ENCODE data around the gene HHLA2. TPM values are rescaled to one million over a fixed set of nuclear protein-coding genes. Genes with fewer than 3 reads are reported as not detected.

HHLA2 gene
- total and polyA plus RNA-seq, 5 donors from 2014 or later: 0.74 TPM; not detected in 4

DNA sequence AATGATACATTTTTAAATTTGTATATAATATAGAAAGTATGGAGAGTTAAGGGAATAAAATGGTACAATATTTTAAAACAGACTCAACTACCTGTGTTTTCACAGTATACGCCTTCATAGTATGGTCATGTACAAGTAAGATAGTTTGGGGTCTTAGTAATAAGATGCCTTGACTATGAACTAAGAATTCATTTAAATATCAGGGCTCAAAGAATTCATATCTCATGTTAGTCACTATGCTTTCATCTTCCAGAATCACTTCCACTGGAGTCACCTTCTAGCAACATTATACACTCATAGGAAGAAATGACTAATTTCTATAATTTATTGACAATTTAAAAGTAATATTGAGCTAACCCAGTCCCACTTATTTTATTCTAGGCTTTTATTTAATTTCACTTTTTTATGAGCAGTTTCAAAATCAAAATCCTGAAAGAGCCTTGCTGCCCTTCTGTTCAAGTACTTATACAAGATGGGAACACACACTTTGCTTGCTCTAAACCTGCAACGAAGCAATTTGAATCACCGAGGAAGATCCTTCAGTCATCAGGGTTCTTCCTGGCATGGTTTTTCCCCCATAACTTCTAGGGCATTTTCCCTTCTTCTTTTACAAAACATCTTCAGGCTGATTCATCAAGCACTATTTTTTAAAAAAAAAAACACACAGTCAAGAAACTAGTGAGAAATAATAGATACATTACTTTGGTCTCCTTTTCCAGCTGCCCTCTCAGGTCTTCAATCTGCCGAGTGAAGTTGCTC lies 119.9 kb downstream of the HHLA2 start:
- Histone ChIP-seq H3K27ac (ENCODE audit: insufficient read depth, low read length, poor library complexity, severe bottlenecking) (no peak overlapping the region), H3K27me3 (ENCODE audit: control insufficient read depth, insufficient read depth, low read length) (peaks cover 2% of the 10 kb centered on the region), H3K36me3 (ENCODE audit: control insufficient read depth, insufficient read depth, low read length) (no peaks in the 10 kb centered on the region), H3K9me3 (ENCODE audit: control insufficient read depth in 2 of 2, low read length in 2 of 2) (no peaks in the 10 kb centered on the region), H3K4me3 (ENCODE audit: low read depth, low read length) (no peak overlapping the region), H3K4me1 (ENCODE audit: control insufficient read depth, insufficient read depth, low read length, poor library complexity, severe bottlenecking) (no peaks in the 10 kb centered on the region)
- no peaks in the 10 kb centered on the region for H3K36me3 Mint-ChIP-seq
- DNase-seq (no peak), ATAC-seq (ENCODE audit: low read depth in 2 of 2) (no peak)
- no peaks in the 10 kb centered on the region for H3K4me1 Mint-ChIP-seq
- H3K27me3 Mint-ChIP-seq: peaks cover 22% of the 10 kb centered on the region
- H3K4me3 Mint-ChIP-seq: no peak overlapping the region
- H3K27ac Mint-ChIP-seq: no peak overlapping the region
- peaks cover 0 to 4% (median 0%) of the 10 kb centered on the region in 7 donors for H3K9me3 Mint-ChIP-seq

DNA sequence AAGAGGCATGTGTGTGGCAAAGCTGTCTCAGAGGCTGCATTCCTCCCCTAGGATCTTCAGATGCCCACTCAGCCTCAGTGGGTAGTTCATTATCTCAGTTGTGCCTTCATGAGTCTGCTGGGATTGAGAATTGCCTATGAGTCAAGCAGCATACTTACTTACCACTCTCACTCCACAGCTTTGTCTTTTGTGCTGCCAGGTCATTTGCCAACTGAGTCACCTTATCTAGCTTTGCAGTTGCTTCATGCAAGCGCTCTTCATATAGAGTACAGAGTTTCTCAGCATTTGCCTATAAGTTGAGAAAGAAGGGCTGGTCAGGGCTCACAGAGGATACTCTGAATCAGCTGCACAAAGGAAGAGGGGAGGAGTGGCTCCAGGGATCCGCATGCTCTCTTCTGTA lies 124.6 kb downstream of the HHLA2 start:
- Mint-ChIP-seq H3K9me3 (peaks cover 0 to 4% (median 0%) of the 10 kb centered on the region in 7 donors), H3K4me1 (no peaks in the 10 kb centered on the region), H3K27ac (no peak overlapping the region), H3K36me3 (no peaks in the 10 kb centered on the region), H3K27me3 (peaks cover 25% of the 10 kb centered on the region), H3K4me3 (no peak overlapping the region)
- Histone ChIP-seq H3K27ac (ENCODE audit: insufficient read depth, low read length, poor library complexity, severe bottlenecking) (no peak overlapping the region), H3K4me1 (ENCODE audit: control insufficient read depth, insufficient read depth, low read length, poor library complexity, severe bottlenecking) (no peaks in the 10 kb centered on the region), H3K27me3 (ENCODE audit: control insufficient read depth, insufficient read depth, low read length) (peaks cover 2% of the 10 kb centered on the region), H3K36me3 (ENCODE audit: control insufficient read depth, insufficient read depth, low read length) (no peaks in the 10 kb centered on the region), H3K4me3 (ENCODE audit: low read depth, low read length) (no peak overlapping the region), H3K9me3 (ENCODE audit: control insufficient read depth in 2 of 2, low read length in 2 of 2) (no peaks in the 10 kb centered on the region)
- DNase-seq (no peak), ATAC-seq (ENCODE audit: low read depth in 2 of 2) (no peak)

Other genes with a start within 250 kb of the HHLA2 start
- 209 TPM for gene CD47, start 205.5 kb upstream of the HHLA2 start, total RNA-seq
- 100 to 1,000 TPM; 327 to 424 (median 362) TPM for gene CD47, start 205.5 kb upstream of the HHLA2 start, polyA plus RNA-seq
- 29.1 TPM for gene IFT57, start 74.1 kb upstream of the HHLA2 start, total RNA-seq
- 10 to 100 TPM; 33.4 to 46.9 (median 43.9) TPM for gene IFT57, start 74.1 kb upstream of the HHLA2 start, polyA plus RNA-seq
- 0.12 TPM for gene MYH15, start 214.0 kb downstream of the HHLA2 start, total RNA-seq
- gene MYH15, start 214.0 kb downstream of the HHLA2 start, polyA plus RNA-seq: under 1 TPM in 1 of 4 donors, not detected in 3; 0.03 TPM

All from CD4-positive, CD25-positive, alpha-beta regulatory T cell (primary cell).